ENCODE data around the gene TCEA3.

DNA sequence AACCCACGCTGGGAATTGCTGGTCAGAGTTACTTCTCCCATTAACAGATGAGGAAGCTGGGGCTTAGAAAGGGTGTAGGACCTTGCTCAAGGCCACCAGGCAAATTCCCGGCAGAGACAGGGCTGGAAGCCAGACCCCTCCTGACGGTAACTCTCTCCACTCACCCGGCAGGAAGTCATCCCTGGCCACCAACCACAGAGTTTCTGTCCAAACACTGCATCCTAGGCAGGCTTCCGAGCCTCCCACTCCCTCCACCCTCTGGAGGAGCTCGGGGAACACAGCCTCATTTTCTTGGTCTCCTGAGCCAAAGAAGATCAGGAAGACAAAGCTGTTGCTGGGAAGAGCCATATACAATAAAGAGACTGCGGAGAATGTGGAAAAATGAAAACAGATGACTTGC lies 29.9 kb downstream of the TCEA3 start:
- TF ChIP-seq, protein P1, sequence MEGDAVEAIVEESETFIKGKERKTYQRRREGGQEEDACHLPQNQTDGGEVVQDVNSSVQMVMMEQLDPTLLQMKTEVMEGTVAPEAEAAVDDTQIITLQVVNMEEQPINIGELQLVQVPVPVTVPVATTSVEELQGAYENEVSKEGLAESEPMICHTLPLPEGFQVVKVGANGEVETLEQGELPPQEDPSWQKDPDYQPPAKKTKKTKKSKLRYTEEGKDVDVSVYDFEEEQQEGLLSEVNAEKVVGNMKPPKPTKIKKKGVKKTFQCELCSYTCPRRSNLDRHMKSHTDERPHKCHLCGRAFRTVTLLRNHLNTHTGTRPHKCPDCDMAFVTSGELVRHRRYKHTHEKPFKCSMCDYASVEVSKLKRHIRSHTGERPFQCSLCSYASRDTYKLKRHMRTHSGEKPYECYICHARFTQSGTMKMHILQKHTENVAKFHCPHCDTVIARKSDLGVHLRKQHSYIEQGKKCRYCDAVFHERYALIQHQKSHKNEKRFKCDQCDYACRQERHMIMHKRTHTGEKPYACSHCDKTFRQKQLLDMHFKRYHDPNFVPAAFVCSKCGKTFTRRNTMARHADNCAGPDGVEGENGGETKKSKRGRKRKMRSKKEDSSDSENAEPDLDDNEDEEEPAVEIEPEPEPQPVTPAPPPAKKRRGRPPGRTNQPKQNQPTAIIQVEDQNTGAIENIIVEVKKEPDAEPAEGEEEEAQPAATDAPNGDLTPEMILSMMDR (IDR thresholded peaks at IDR 0.05): peak in 1 of 3 donors; percentile 10
- TF ChIP-seq EP300 (IDR thresholded peaks at IDR 0.05): peak; percentile 93

All from ovary (tissue), 3 donors.